ENCODE measurements around the gene CAMK4. TPM values are rescaled to one million over a fixed set of nuclear protein-coding genes. Genes with fewer than 3 reads are reported as not detected.

CAMK4 gene
- polyA plus RNA-seq, 1 donor (not counting 4 experiments of a cell fraction or from before 2014, with no cell fraction given): 0.45 TPM

- TF ChIP-seq CTCF (optimal IDR thresholded peaks at IDR 0.05 in 1 of 3, IDR thresholded peaks at IDR 0.05 in 1 of 3, conservative IDR thresholded peaks at IDR 0.05 in 1 of 3; ENCODE audit: extremely low read depth in 1 of 3, insufficient read depth in 2 of 3, low read length in 3 of 3) (no peak), EZH2 (IDR thresholded peaks at IDR 0.05; ENCODE audit: low read length) (no peak)
- no peak for DNase-seq (ENCODE audit: low read depth, low spot score)
- H2AFZ ChIP-seq (ENCODE audit: control insufficient read depth, low read length): no peak overlapping the region
- FAIRE-seq: no peak
- peaks cover 1% of the 10 kb centered on the region for H3K4me1 ChIP-seq (ENCODE audit: control insufficient read depth, extremely low read depth, insufficient read depth, low read length)
- H3K9me3 ChIP-seq (ENCODE audit: control insufficient read depth, low read depth, low read length): no peaks in the 10 kb centered on the region
- no peaks in the 10 kb centered on the region for H3K9me1 ChIP-seq (ENCODE audit: control insufficient read depth, extremely low read depth, insufficient read depth, low read length)
- H3K27ac ChIP-seq (ENCODE audit: control insufficient read depth, insufficient read depth, low read length): no peak overlapping the region
- H3K79me2 ChIP-seq (ENCODE audit: control insufficient read depth, insufficient read depth, low read length): no peaks in the 10 kb centered on the region
- H3K36me3 ChIP-seq (ENCODE audit: control insufficient read depth in 2 of 2, extremely low read depth in 1 of 2, insufficient read depth in 2 of 2, low read length in 2 of 2): no peaks in the 10 kb centered on the region
- no peak overlapping the region for H3K4me2 ChIP-seq (ENCODE audit: control insufficient read depth, extremely low read depth, insufficient read depth, low read depth, low read length)
- dilution Hi-C loops (cut with MboI; ENCODE audit: extremely low pct_ligation_motif_present, low sequenced_read_pairs): no loop called here
- no peaks in the 10 kb centered on the region for H4K20me1 ChIP-seq (ENCODE audit: control insufficient read depth, extremely low read depth, insufficient read depth, low read length)
- H3K4me3 ChIP-seq (ENCODE audit: control insufficient read depth in 2 of 3, extremely low read depth in 1 of 3, insufficient read depth in 2 of 3, low read depth in 1 of 3, low read length in 3 of 3): no peak overlapping the region
- no peaks in the 10 kb centered on the region for H3K27me3 ChIP-seq (ENCODE audit: control insufficient read depth, extremely low read depth, insufficient read depth, low read length)
- no peak overlapping the region for H3K9ac ChIP-seq (ENCODE audit: control insufficient read depth, extremely low read depth, insufficient read depth, low read length)
Measured at GRCh38 chr5:111271885-111272284, 47.7 kb downstream of the CAMK4 start.

GRCh38 chr5:111277061-111277460, 52.9 kb downstream of the CAMK4 start:
- Histone ChIP-seq H3K4me3 (ENCODE audit: control insufficient read depth in 2 of 3, extremely low read depth in 1 of 3, insufficient read depth in 2 of 3, low read depth in 1 of 3, low read length in 3 of 3) (no peak overlapping the region), H3K27ac (ENCODE audit: control insufficient read depth, insufficient read depth, low read length) (no peak overlapping the region), H3K9ac (ENCODE audit: control insufficient read depth, extremely low read depth, insufficient read depth, low read length) (no peak overlapping the region), H3K27me3 (ENCODE audit: control insufficient read depth, extremely low read depth, insufficient read depth, low read length) (no peaks in the 10 kb centered on the region), H2AFZ (ENCODE audit: control insufficient read depth, low read length) (no peak overlapping the region), H3K36me3 (ENCODE audit: control insufficient read depth in 2 of 2, extremely low read depth in 1 of 2, insufficient read depth in 2 of 2, low read length in 2 of 2) (no peaks in the 10 kb centered on the region), H4K20me1 (ENCODE audit: control insufficient read depth, extremely low read depth, insufficient read depth, low read length) (no peaks in the 10 kb centered on the region), H3K9me1 (ENCODE audit: control insufficient read depth, extremely low read depth, insufficient read depth, low read length) (no peaks in the 10 kb centered on the region), H3K9me3 (ENCODE audit: control insufficient read depth, low read depth, low read length) (no peaks in the 10 kb centered on the region), H3K4me2 (ENCODE audit: control insufficient read depth, extremely low read depth, insufficient read depth, low read depth, low read length) (no peak overlapping the region), H3K79me2 (ENCODE audit: control insufficient read depth, insufficient read depth, low read length) (no peaks in the 10 kb centered on the region), H3K4me1 (ENCODE audit: control insufficient read depth, extremely low read depth, insufficient read depth, low read length) (no peaks in the 10 kb centered on the region)
- dilution Hi-C loops (cut with MboI; ENCODE audit: extremely low pct_ligation_motif_present, low sequenced_read_pairs): no loop called here
- no peak for TF ChIP-seq CTCF (optimal IDR thresholded peaks at IDR 0.05 in 1 of 3, IDR thresholded peaks at IDR 0.05 in 1 of 3, conservative IDR thresholded peaks at IDR 0.05 in 1 of 3; ENCODE audit: extremely low read depth in 1 of 3, insufficient read depth in 2 of 3, low read length in 3 of 3)
- TF ChIP-seq EZH2 (IDR thresholded peaks at IDR 0.05; ENCODE audit: low read length): no peak
- FAIRE-seq (no peak), DNase-seq (ENCODE audit: low read depth, low spot score) (no peak)

All from keratinocyte (primary cell).